HS-5 (cell line): Measurements from ENCODE around the gene LCK.

Source experiments
- DNase-seq: peaks from one replicate; pipeline ENCODE4 v3.0.0-alpha.2; 2012; ENCODE audit warnings: low read depth

Gene LCK

GRCh38 chr1:32327204-32327603, 76.1 kb downstream of the LCK start:
- DNase-seq, result no peak

- no peak for DNase-seq
Measured at GRCh38 chr1:32329931-32330466, 78.9 kb downstream of the LCK start.

GRCh38 chr1:32330558-32331151, 79.6 kb downstream of the LCK start:
- no peak for DNase-seq

DNA sequence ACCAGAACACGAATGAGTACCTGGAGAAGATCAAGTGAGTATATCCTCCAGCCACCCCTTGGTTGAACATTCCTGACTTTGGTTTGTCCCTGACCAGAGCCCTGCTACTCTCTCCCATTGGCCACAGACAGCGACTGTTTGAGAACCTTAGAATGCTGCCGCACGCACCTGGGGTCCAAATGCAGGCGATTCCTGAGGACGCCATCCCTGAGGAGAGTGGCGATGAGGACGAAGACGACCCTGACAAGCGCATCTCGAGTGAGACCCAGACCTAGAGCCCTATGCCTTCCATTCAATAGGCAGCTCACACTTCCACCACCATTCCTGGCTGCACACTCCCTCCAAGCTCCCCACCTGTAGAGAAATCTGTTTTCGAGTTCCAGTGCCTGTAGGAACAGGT, 80.5 kb downstream of the LCK start:
- DNase-seq, result no peak

DNA sequence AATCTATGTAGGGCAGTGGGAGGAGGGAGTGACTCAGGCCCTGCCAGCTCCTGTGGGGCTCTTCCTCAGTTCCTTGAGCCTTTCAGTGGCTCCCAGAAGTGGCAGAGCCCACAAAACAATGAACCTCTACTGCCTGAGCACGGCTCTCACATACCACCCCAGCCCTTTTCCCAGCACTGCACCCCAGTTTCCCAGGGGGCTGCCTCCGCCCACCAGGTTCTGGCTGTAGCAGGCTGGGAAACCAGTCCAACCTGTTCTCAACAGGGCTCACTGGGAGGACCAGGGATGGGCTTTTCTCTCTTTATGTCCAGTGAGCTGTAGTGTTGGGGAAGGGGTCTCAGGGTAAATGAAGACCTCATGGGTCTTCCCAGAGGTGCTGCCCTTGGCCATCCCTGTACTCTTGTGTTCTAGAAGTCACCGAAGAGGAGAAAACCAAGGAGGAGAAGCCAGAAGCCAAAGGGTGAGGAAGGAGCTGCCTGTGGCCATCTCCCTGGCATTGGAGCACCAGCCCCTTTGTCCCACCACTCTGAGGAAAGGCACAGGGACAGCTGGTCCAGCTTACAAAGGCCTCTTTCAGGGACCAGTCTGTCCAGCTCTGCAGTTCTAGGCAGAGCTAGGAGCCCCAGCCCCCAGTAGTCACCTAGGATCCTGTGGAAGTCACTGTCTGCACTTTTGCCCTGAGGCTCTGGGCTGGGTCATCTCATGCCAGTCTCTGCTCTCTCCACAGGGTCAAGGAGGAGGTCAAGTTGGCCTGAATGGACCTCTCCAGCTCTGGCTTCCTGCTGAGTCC, 81.4 kb downstream of the LCK start:
- no peak for DNase-seq

- no peak for DNase-seq
Measured at GRCh38 chr1:32333251-32333963, 82.3 kb downstream of the LCK start.

GRCh38 chr1:32334274-32334861, 83.3 kb downstream of the LCK start:
- no peak for DNase-seq

- no peak for DNase-seq
Measured at GRCh38 chr1:32334864-32335534, 83.9 kb downstream of the LCK start.

DNA sequence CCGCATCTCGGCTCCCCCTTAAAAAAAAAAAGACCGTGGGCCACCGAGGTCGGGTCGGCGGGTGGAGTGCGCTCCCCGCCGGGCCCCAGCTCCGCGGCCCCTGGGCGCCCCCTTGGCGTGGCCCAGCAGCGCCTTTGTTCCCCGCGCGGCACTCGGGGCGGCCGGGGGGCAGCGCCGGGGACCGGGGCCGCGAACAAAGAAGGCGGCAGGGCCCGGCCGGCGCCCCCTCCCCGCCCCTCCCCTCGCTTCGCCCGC, 84.4 kb downstream of the LCK start:
- DNase-seq, result no peak
